ENCODE measurements around the gene IGFBP2.

Gene IGFBP2

GRCh38 chr2:216621292-216621691, 11.9 kb upstream of the IGFBP2 start:
- Histone ChIP-seq H3K4me2 (ENCODE audit: low read depth, low read length, poor library complexity, severe bottlenecking) (no peak overlapping the region), H3K27ac (ENCODE audit: low read depth, low read length) (no peak overlapping the region), H3K9me2 (replicated peaks; ENCODE audit: insufficient read depth, low read length) (no peaks in the 10 kb centered on the region), H3K9ac (ENCODE audit: low read length) (no peak overlapping the region), H2AFZ (ENCODE audit: low read depth, low read length, severe bottlenecking) (no peak overlapping the region), H3K27me3 (ENCODE audit: low read length) (no peaks in the 10 kb centered on the region), H3K36me3 (ENCODE audit: low read length) (no peaks in the 10 kb centered on the region), H3F3A (ENCODE audit: insufficient read depth) (no peaks in the 10 kb centered on the region), H3K4me3 (ENCODE audit: insufficient read depth, low read length, poor library complexity, severe bottlenecking) (no peak overlapping the region), H3K9me3 (ENCODE audit: insufficient read depth, low read length) (no peaks in the 10 kb centered on the region), H4K20me1 (ENCODE audit: low read depth, low read length) (no peaks in the 10 kb centered on the region), H3K79me2 (ENCODE audit: insufficient read depth, low read length) (no peaks in the 10 kb centered on the region)
- TF ChIP-seq EZH2phosphoT487 (conservative IDR thresholded peaks at IDR 0.05; ENCODE audit: low read length) (no peak), CTCF (IDR thresholded peaks at IDR 0.05; ENCODE audit: insufficient read depth, low read length, poor library complexity, severe bottlenecking) (no peak)

- Histone ChIP-seq H3K27ac (ENCODE audit: low read depth, low read length) (no peak overlapping the region), H3K79me2 (ENCODE audit: insufficient read depth, low read length) (no peaks in the 10 kb centered on the region), H3K36me3 (ENCODE audit: low read length) (no peaks in the 10 kb centered on the region), H3K9me3 (ENCODE audit: insufficient read depth, low read length) (no peaks in the 10 kb centered on the region), H3K4me2 (ENCODE audit: low read depth, low read length, poor library complexity, severe bottlenecking) (no peak overlapping the region), H4K20me1 (ENCODE audit: low read depth, low read length) (no peaks in the 10 kb centered on the region), H3F3A (ENCODE audit: insufficient read depth) (no peaks in the 10 kb centered on the region), H3K9ac (ENCODE audit: low read length) (no peak overlapping the region), H3K4me3 (ENCODE audit: insufficient read depth, low read length, poor library complexity, severe bottlenecking) (no peak overlapping the region), H3K27me3 (ENCODE audit: low read length) (no peaks in the 10 kb centered on the region), H2AFZ (ENCODE audit: low read depth, low read length, severe bottlenecking) (no peak overlapping the region), H3K9me2 (replicated peaks; ENCODE audit: insufficient read depth, low read length) (no peaks in the 10 kb centered on the region)
- TF ChIP-seq EZH2phosphoT487 (conservative IDR thresholded peaks at IDR 0.05; ENCODE audit: low read length) (no peak), CTCF (IDR thresholded peaks at IDR 0.05; ENCODE audit: insufficient read depth, low read length, poor library complexity, severe bottlenecking) (no peak)
These were observed 10.7 kb upstream of the IGFBP2 start for GRCh38 chr2:216622526-216622925.

GRCh38 chr2:216624251-216624650, 9.0 kb upstream of the IGFBP2 start:
- H3K4me3 ChIP-seq (ENCODE audit: insufficient read depth, low read length, poor library complexity, severe bottlenecking): no peak overlapping the region
- no peaks in the 10 kb centered on the region for H3K9me2 ChIP-seq (replicated peaks; ENCODE audit: insufficient read depth, low read length)
- no peak overlapping the region for H2AFZ ChIP-seq (ENCODE audit: low read depth, low read length, severe bottlenecking)
- no peaks in the 10 kb centered on the region for H4K20me1 ChIP-seq (ENCODE audit: low read depth, low read length)
- H3K9me3 ChIP-seq (ENCODE audit: insufficient read depth, low read length): no peaks in the 10 kb centered on the region
- no peak overlapping the region for H3K4me2 ChIP-seq (ENCODE audit: low read depth, low read length, poor library complexity, severe bottlenecking)
- H3K27ac ChIP-seq (ENCODE audit: low read depth, low read length): no peak overlapping the region
- H3K27me3 ChIP-seq (ENCODE audit: low read length): no peaks in the 10 kb centered on the region
- H3K79me2 ChIP-seq (ENCODE audit: insufficient read depth, low read length): no peaks in the 10 kb centered on the region
- H3F3A ChIP-seq (ENCODE audit: insufficient read depth): no peaks in the 10 kb centered on the region
- no peaks in the 10 kb centered on the region for H3K36me3 ChIP-seq (ENCODE audit: low read length)
- no peak overlapping the region for H3K9ac ChIP-seq (ENCODE audit: low read length)
- TF ChIP-seq EZH2phosphoT487 (conservative IDR thresholded peaks at IDR 0.05; ENCODE audit: low read length) (no peak), CTCF (IDR thresholded peaks at IDR 0.05; ENCODE audit: insufficient read depth, low read length, poor library complexity, severe bottlenecking) (no peak)
